ENCODE results near the gene TIMM21. TPM values are rescaled to one million over a fixed set of nuclear protein-coding genes. Genes with fewer than 3 reads are reported as not detected.
A peak's percentile ranks its signal among the peaks of the same experiment; 100 is the strongest.

TIMM21 gene
- total RNA-seq, 1 donor: 20.7 TPM

DNA sequence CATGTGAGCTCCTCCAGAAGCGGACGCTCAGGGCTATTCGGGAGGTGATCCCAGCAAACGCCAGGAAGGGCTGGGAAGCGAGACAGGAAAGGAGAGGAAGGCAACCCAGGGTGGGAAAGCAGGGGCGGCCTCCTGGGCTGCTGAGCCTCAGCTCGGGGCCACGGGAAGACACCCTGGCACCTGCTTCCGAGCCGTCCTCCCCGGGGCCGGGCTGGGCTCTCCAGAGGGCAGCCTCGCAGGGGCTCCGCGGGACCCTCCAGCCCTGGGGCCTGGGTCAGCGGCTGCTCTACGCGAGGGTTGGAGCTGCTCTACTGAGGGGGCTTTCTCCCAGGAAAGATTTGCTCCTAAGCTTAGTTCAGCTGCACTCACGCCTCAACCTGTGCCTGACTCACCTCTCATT, 34.0 kb downstream of the TIMM21 start:
- DNase-seq (ENCODE audit: low read depth): no peak
- TF ChIP-seq CTCF (IDR thresholded peaks at IDR 0.05; ENCODE audit: insufficient read depth, low read depth, low read length): no peak
- H3K4me3 ChIP-seq (ENCODE audit: low read depth, low read length): no peak overlapping the region

DNA sequence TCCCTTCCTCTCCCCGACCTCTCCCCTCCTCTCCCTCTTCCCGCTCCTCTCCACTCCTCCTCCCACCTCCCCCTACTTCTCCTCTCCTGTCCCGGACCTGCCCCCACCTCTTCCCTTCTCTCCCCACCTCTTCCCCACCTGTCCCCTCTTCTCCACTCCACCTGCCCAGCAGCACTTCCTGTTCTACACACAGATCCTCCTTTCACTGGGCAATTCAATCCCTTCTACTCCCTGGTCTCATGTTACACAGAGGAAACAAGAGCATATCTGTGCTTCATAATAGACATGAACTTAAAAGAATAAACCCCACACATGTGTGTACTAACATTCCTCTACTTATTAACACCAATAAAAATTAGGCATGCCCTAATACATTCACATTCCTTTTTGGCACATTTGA, 34.8 kb downstream of the TIMM21 start:
- no peak for TF ChIP-seq CTCF (IDR thresholded peaks at IDR 0.05; ENCODE audit: insufficient read depth, low read depth, low read length)
- H3K4me3 ChIP-seq (ENCODE audit: low read depth, low read length): no peak overlapping the region
- DNase-seq (ENCODE audit: low read depth): no peak

GRCh38 chr18:74184875-74185274, 36.6 kb downstream of the TIMM21 start:
- no peak for DNase-seq (ENCODE audit: low read depth)
- no peak for TF ChIP-seq CTCF (IDR thresholded peaks at IDR 0.05; ENCODE audit: insufficient read depth, low read depth, low read length)
- no peak overlapping the region for H3K4me3 ChIP-seq (ENCODE audit: low read depth, low read length)

DNA sequence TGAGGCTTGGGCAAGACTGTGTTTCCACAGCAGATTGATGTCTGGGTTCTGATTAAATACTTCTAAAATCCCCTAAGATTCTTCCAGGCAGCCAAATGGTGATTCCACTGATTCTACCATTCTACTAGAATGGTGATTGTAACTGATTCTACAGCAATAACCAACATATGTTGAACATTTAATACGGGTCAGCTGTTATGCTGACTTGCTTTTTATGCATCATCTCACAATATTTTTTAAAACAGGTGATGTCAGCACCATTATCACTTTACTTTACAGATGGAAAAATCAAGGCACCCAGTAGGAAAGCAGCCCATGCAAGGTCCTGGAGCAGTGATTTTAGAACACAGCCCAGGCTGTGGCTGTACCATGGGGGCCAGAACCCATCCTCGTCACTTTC, 37.5 kb downstream of the TIMM21 start:
- no peak for TF ChIP-seq CTCF (IDR thresholded peaks at IDR 0.05; ENCODE audit: insufficient read depth, low read depth, low read length)
- no peak for DNase-seq (ENCODE audit: low read depth)
- H3K4me3 ChIP-seq (ENCODE audit: low read depth, low read length): no peak overlapping the region

DNA sequence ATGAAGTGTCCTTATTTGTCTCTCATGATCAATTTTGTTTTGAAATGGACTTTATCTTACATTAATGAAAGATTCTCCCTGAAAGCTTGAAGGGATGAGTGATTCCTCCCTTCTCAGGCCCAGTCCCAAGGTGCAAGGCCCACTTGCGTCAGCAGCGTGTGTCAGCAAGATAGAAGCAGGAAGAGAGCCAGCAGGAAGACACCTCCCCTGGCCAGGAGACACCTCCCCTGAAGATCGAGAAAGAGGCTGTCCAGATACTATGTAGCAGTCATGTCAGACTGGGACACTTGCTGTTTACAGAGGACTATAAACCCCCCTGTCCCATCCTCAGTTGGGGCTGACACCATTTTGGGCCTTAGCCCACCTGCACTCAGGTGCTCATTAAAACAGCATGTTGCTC, 38.3 kb downstream of the TIMM21 start:
- no peak for DNase-seq (ENCODE audit: low read depth)
- no peak overlapping the region for H3K4me3 ChIP-seq (ENCODE audit: low read depth, low read length)
- TF ChIP-seq CTCF (IDR thresholded peaks at IDR 0.05; ENCODE audit: insufficient read depth, low read depth, low read length): no peak

DNA sequence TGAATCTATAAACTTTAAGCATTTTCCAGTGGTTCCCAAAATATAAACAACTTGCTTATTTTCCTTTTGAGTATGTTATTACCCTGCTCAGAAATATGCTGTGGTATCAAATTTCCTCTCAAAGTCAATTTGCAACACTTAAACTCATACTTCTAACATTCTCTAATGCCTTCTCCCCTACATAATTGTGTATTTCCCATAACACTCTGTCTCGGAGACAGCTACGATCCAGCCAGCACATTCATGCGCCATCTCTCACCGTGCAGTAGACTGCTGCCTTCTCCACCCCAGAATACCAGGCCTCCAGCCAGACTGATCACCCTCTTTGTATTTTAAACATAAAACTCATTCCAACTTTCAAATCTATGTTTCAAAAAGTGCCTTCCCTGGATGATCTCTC, 41.8 kb downstream of the TIMM21 start:
- peak; percentile 53 for DNase-seq (ENCODE audit: low read depth)
- no peak overlapping the region for H3K4me3 ChIP-seq (ENCODE audit: low read depth, low read length)
- no peak for TF ChIP-seq CTCF (IDR thresholded peaks at IDR 0.05; ENCODE audit: insufficient read depth, low read depth, low read length)

DNA sequence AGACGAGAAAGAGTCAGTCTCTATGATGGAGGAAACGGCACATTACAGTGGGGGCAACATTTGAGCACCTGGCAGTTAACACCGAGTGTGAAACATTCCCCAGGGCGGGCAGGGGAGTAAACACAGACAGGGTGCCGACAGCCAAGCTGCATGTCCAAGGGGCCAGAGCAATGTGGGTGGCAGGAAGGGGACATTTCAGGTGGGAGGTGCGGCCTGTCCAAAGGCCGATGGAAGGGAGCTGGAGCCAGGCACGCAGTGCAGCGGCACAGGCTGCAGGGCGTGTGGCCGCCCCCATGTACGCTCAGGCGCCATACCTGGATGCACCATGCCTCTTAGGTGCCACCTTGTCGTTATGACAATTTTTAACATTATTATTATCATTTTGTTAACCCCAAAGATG, 43.3 kb downstream of the TIMM21 start:
- TF ChIP-seq CTCF (IDR thresholded peaks at IDR 0.05; ENCODE audit: insufficient read depth, low read depth, low read length): no peak
- DNase-seq (ENCODE audit: low read depth): no peak
- H3K4me3 ChIP-seq (ENCODE audit: low read depth, low read length): no peak overlapping the region

All from fibroblast of villous mesenchyme (primary cell).